ENCODE results near the gene UST.
"Not testable (repeated sequence)": the region's sequence is repeated elsewhere in the genome, so short reads cannot be mapped to it uniquely, and the experiment has no call there.

UST gene

GRCh38 chr6:148974351-148974750 lies 227.5 kb downstream of the UST start:
- no peak overlapping the region for H3K27ac ChIP-seq
- TF ChIP-seq CTCF (conservative IDR thresholded peaks at IDR 0.05) (no peak), ZFX (IDR thresholded peaks at IDR 0.05) (no peak)

- H3K27ac ChIP-seq: not testable (repeated sequence)
These were observed 231.5 kb downstream of the UST start for GRCh38 chr6:148978298-148978697.

GRCh38 chr6:148979014-148979901 lies 232.4 kb downstream of the UST start:
- no peak overlapping the region for H3K27ac ChIP-seq

GRCh38 chr6:148980234-148980633 lies 233.4 kb downstream of the UST start:
- TF ChIP-seq CTCF (conservative IDR thresholded peaks at IDR 0.05) (no peak), ZFX (IDR thresholded peaks at IDR 0.05) (no peak)
- H3K27ac ChIP-seq: no peak overlapping the region

More at GRCh38 chr6:148979014-148979901, 232.4 kb downstream of the UST start:
- no peak for TF ChIP-seq CTCF (conservative IDR thresholded peaks at IDR 0.05)
- TF ChIP-seq ZFX (IDR thresholded peaks at IDR 0.05): no peak

- H3K27ac ChIP-seq: no peak overlapping the region
- TF ChIP-seq ZFX (IDR thresholded peaks at IDR 0.05): no peak
- no peak for TF ChIP-seq CTCF (conservative IDR thresholded peaks at IDR 0.05)
These were observed 234.7 kb downstream of the UST start for GRCh38 chr6:148981515-148981914.

GRCh38 chr6:148983101-148983761 lies 236.4 kb downstream of the UST start:
- TF ChIP-seq ZFX (IDR thresholded peaks at IDR 0.05) (no peak), CTCF (conservative IDR thresholded peaks at IDR 0.05) (no peak)

GRCh38 chr6:148983966-148984365 lies 237.1 kb downstream of the UST start:
- no peak for TF ChIP-seq CTCF (conservative IDR thresholded peaks at IDR 0.05)
- no peak for TF ChIP-seq ZFX (IDR thresholded peaks at IDR 0.05)
- no peak overlapping the region for H3K27ac ChIP-seq

More at GRCh38 chr6:148983101-148983761, 236.4 kb downstream of the UST start:
- no peak overlapping the region for H3K27ac ChIP-seq

Measured in C4-2B (cell line).